SK-N-SH treated with all-trans-retinoic acid at 6 μM for 48 hours (cell line): ENCODE measurements around the gene UBAP2.

ENCODE experiments used
- ATAC-seq: fragments of 200-7000 bp; cut with Tn5 transposase; 3 replicates; pipeline ENCODE4 v1.9.1; 2020; ENCODE audit warnings: mild to moderate bottlenecking, moderate library complexity
- ARNTL ChIP-seq: fragments of 450-650 bp; formaldehyde crosslinking; IDR thresholded peaks from 2 replicates; pipeline ENCODE4 v1.5.0; 2020; ENCODE audit warnings: low read depth, mild to moderate bottlenecking, moderate library complexity, borderline replicate concordance
- BACH2 ChIP-seq: fragments of 250-450 bp; sonication (Bioruptor Pico); IDR thresholded peaks from 2 replicates; pipeline ENCODE4 v1.9.0; 2021; ENCODE audit warnings: mild to moderate bottlenecking, borderline replicate concordance
- CREB5 ChIP-seq: fragments of 250-450 bp; sonication (Bioruptor Pico); IDR thresholded peaks from 2 replicates; pipeline ENCODE4 v1.5.1; 2020; ENCODE audit warnings: low read depth, mild to moderate bottlenecking, moderate library complexity
- CSDC2 ChIP-seq: fragments of 250-450 bp; sonication (Bioruptor Pico); IDR thresholded peaks from 2 replicates; pipeline ENCODE4 v1.5.0; 2020; ENCODE audit warnings: mild to moderate bottlenecking, moderate library complexity
- CSRNP3 ChIP-seq: fragments of 250-450 bp; sonication (Bioruptor Pico); IDR thresholded peaks from 2 replicates; pipeline ENCODE4 v1.5.1; 2021; ENCODE audit warnings: mild to moderate bottlenecking, moderate library complexity
- ESRRG ChIP-seq: fragments of 250-450 bp; sonication (Bioruptor Pico); IDR thresholded peaks from 2 replicates; pipeline ENCODE4 v1.6.1; 2021; ENCODE audit warnings: mild to moderate bottlenecking
- GLIS3 ChIP-seq: fragments of 250-450 bp; sonication (Bioruptor Pico); IDR thresholded peaks from 2 replicates; pipeline ENCODE4 v1.5.0; 2020; ENCODE audit warnings: mild to moderate bottlenecking, moderate library complexity
- ISL1 ChIP-seq: fragments of 250-450 bp; sonication (Bioruptor Pico); IDR thresholded peaks from 2 replicates; pipeline ENCODE4 v2.1.2; 2022; ENCODE audit warnings: mild to moderate bottlenecking, moderate library complexity
- OSR1 ChIP-seq: fragments of 250-450 bp; sonication (Bioruptor Pico); IDR thresholded peaks from 2 replicates; pipeline ENCODE4 v1.8.0; 2022; ENCODE audit warnings: moderate library complexity, mild to moderate bottlenecking, inconsistent platforms
- POU6F1 ChIP-seq: fragments of 250-450 bp; sonication (Bioruptor Pico); IDR thresholded peaks from 2 replicates; pipeline ENCODE4 v1.8.0; 2021; ENCODE audit warnings: low read depth, mild to moderate bottlenecking, moderate library complexity, borderline replicate concordance
- PPARA ChIP-seq: fragments of 250-450 bp; sonication (Bioruptor Pico); IDR thresholded peaks from 2 replicates; pipeline ENCODE4 v1.5.0; 2020; ENCODE audit warnings: mild to moderate bottlenecking, borderline replicate concordance
- RARB ChIP-seq: fragments of 250-450 bp; sonication (Bioruptor Pico); IDR thresholded peaks from 2 replicates; pipeline ENCODE4 v1.8.0; 2021; ENCODE audit warnings: mild to moderate bottlenecking, moderate library complexity
- SNAI2 ChIP-seq: fragments of 250-450 bp; sonication (Bioruptor Pico); IDR thresholded peaks from 2 replicates; pipeline ENCODE4 v1.5.0; 2020; ENCODE audit warnings: mild to moderate bottlenecking, moderate library complexity
- TCF4 ChIP-seq: fragments of 250-450 bp; sonication (Bioruptor Pico); IDR thresholded peaks from 2 replicates; pipeline ENCODE4 v1.8.0; 2021; ENCODE audit warnings: mild to moderate bottlenecking, moderate library complexity, borderline replicate concordance
- TOX ChIP-seq: fragments of 250-450 bp; sonication (Bioruptor Pico); IDR thresholded peaks from 2 replicates; pipeline ENCODE4 v1.8.0; 2021; ENCODE audit warnings: mild to moderate bottlenecking, moderate library complexity, borderline replicate concordance
- TSHZ2 ChIP-seq: fragments of 250-450 bp; sonication (Bioruptor Pico); IDR thresholded peaks from 2 replicates; pipeline ENCODE4 v1.5.0; 2020; ENCODE audit warnings: mild to moderate bottlenecking, moderate library complexity
- ZC3H10 ChIP-seq: fragments of 250-450 bp; sonication (Bioruptor Pico); IDR thresholded peaks from 2 replicates; pipeline ENCODE4 v1.5.1; 2021; ENCODE audit warnings: mild to moderate bottlenecking, moderate library complexity
- ZFP3 ChIP-seq: fragments of 250-450 bp; sonication (Bioruptor Pico); IDR thresholded peaks from 2 replicates; pipeline ENCODE4 v1.5.0; 2020; ENCODE audit warnings: mild to moderate bottlenecking, moderate library complexity
- ZFP30 ChIP-seq: fragments of 450-650 bp; formaldehyde crosslinking; IDR thresholded peaks from 2 replicates; pipeline ENCODE4 v1.5.0; 2022; ENCODE audit warnings: mild to moderate bottlenecking, moderate library complexity
- ZNF565 ChIP-seq: fragments of 450-650 bp; formaldehyde crosslinking; conservative IDR thresholded peaks from 2 replicates; pipeline ENCODE4 v1.5.0; 2020; ENCODE audit warnings: low read depth, mild to moderate bottlenecking, moderate library complexity
- ZNF70 ChIP-seq: fragments of 450-650 bp; formaldehyde crosslinking; IDR thresholded peaks from 2 replicates; pipeline ENCODE4 v1.5.0; 2020; ENCODE audit warnings: mild to moderate bottlenecking, moderate library complexity
- ZNF8 ChIP-seq: fragments of 450-650 bp; formaldehyde crosslinking; IDR thresholded peaks from 2 replicates; pipeline ENCODE4 v1.5.0; 2020; ENCODE audit warnings: mild to moderate bottlenecking, moderate library complexity

The UBAP2 gene

GRCh38 chr9:34001951-34002350, 46.7 kb downstream of the UBAP2 start (continued):
- TF ChIP-seq TSHZ2 (CRISPR knock-in tag), result no peak
- TF ChIP-seq, all 23 proteins: peak for 0

- ATAC-seq, result no peak
These were observed 47.4 kb downstream of the UBAP2 start for GRCh38 chr9:34001298-34001697.

GRCh38 chr9:33995449-33995848, 53.2 kb downstream of the UBAP2 start:
- ATAC-seq, result no peak

More at GRCh38 chr9:34001298-34001697, 47.4 kb downstream of the UBAP2 start:
- TF ChIP-seq ZFP3 (CRISPR knock-in tag) (no peak), ZNF70 (CRISPR knock-in tag) (no peak)

GRCh38 chr9:33993104-33993503, 55.6 kb downstream of the UBAP2 start:
- no peak for ATAC-seq
- TF ChIP-seq ESRRG (CRISPR knock-in tag) (no peak), TOX (CRISPR knock-in tag) (no peak), ZNF8 (CRISPR knock-in tag) (no peak), GLIS3 (CRISPR knock-in tag) (no peak), RARB (CRISPR knock-in tag) (no peak), ZC3H10 (no peak), ARNTL (CRISPR knock-in tag) (no peak), BACH2 (CRISPR knock-in tag) (no peak), ZNF70 (CRISPR knock-in tag) (no peak), ISL1 (CRISPR knock-in tag) (no peak), CSDC2 (no peak), CREB5 (CRISPR knock-in tag) (no peak)

More at GRCh38 chr9:33995449-33995848, 53.2 kb downstream of the UBAP2 start:
- TF ChIP-seq ZFP3 (CRISPR knock-in tag) (no peak), CSDC2 (no peak), POU6F1 (CRISPR knock-in tag) (no peak), ZFP30 (no peak), CSRNP3 (CRISPR knock-in tag) (no peak), ZNF565 (CRISPR knock-in tag) (no peak), ISL1 (CRISPR knock-in tag) (no peak), SNAI2 (no peak), PPARA (no peak), BACH2 (CRISPR knock-in tag) (no peak), ZNF8 (CRISPR knock-in tag) (no peak), TCF4 (CRISPR knock-in tag) (no peak), ZC3H10 (no peak), TOX (CRISPR knock-in tag) (no peak)

- no peak for ATAC-seq
- no peak for TF ChIP-seq OSR1
- TF ChIP-seq ISL1 (CRISPR knock-in tag), result no peak
- TF ChIP-seq ZC3H10, result no peak
These were observed 56.1 kb downstream of the UBAP2 start for GRCh38 chr9:33992632-33993031.
